Right lobe of liver (tissue), 6 donors: ENCODE measurements around the gene TBC1D19. TPM values are rescaled to one million over a fixed set of nuclear protein-coding genes. Genes with fewer than 3 reads are reported as not detected.
"Not testable (repeated sequence)": the region's sequence is repeated elsewhere in the genome, so short reads cannot be mapped to it uniquely, and the experiment has no call there.

Experiments
- ATAC-seq, 4 donors: fragments of 200-7000 bp; cut with Tn5 transposase; one replicate each; pipeline ENCODE4 v1.9.1; 2020; ENCODE audit warnings: mild to moderate bottlenecking in 4 of 4, moderate library complexity in 4 of 4
- DNase-seq, 3 donors: peaks; one replicate each; pipeline ENCODE4 v3.0.0-alpha.2; 2020
- H3K27ac ChIP-seq, 3 donors: fragments of 200-600 bp; one replicate each; pipeline ENCODE4 v1.8.0; 2022
- H3K27me3 ChIP-seq, 2 donors: fragments of 200-600 bp; one replicate each; pipeline ENCODE4 v1.8.0; 2022
- H3K36me3 ChIP-seq, 4 donors: fragments of 200-600 bp; sonication (generic) in 1 of 4; one replicate each; pipeline versions ENCODE4 v1.5.1 to v1.8.0; 2017 to 2022; ENCODE audit warnings: control low read depth in 1 of 4
- H3K4me1 ChIP-seq, 4 donors: fragments of 200-600 bp; sonication (generic) in 1 of 4; one replicate each; pipeline versions ENCODE4 v1.5.1 to v1.8.0; 2017 to 2022; ENCODE audit warnings: control low read depth in 1 of 4
- H3K4me3 ChIP-seq, 3 donors: fragments of 200-600 bp; one replicate each; pipeline ENCODE4 v1.8.0; 2022
- H3K9me3 ChIP-seq, 4 donors: fragments of 200-600 bp; sonication (generic) in 1 of 4; one replicate each; pipeline versions ENCODE4 v1.5.1 to v1.8.0; 2017 to 2022; ENCODE audit warnings: control low read depth in 1 of 4
- CTCF ChIP-seq, 4 donors: fragments of 200-600 bp in 3 of 4; fragments of 450-650 bp in 1 of 4; IDR thresholded peaks; one replicate each; pipeline versions ENCODE4 v1.5.1 to v1.8.0; 2016 to 2022; ENCODE audit warnings: antibody characterized with exemption in 4 of 4, mild to moderate bottlenecking in 2 of 4
- POLR2A ChIP-seq: fragments of 450-650 bp; IDR thresholded peaks from one replicate; pipeline ENCODE4 v1.6.1; 2017; ENCODE audit warnings: antibody characterized with exemption, mild to moderate bottlenecking
- WGBS: methylation state at CpG from one replicate; pipeline ENCODE4 v1.1.6; 2018; ENCODE audit warnings: low coverage, low lambda C conversion rate; ENCODE audit not compliant: insufficient coverage; ENCODE audit errors: missing lambda C conversion rate; 5-methylcytosine and 5-hydroxymethylcytosine counted together
- intact Hi-C, 2 donors: fragments of 100-400 bp; cut with DNase I; formaldehyde crosslinking; loops; one replicate each; pipeline versions ENCODE4 v1.11.2 to v1.14.1; 2022
- total RNA-seq, 6 experiments: library from RNA; depleted of rRNA in 2 of 6; stranded (reverse); fragments of >200 nt in 2 of 6; fragmentation: NEBNext Ultra II Directional in 3 of 6; extraction: Animal tissue kit (Norgen Biotek cat#: 25700) in 3 of 6; gene quantifications; one replicate each; pipeline versions ENCODE4 v1.1.0 to v1.2.4, GENCODE V29; 2016 to 2023
- donor health status: DM: no; HTN: yes; CAD: no.
- donor health status: DM: no; HTN: no; CAD: no.
- donor health status: DM: no; HTN: no; CAD: no.
- donor health status: DM: no; HTN: yes; CAD: no.
- donor health status: DM: no; HTN: yes; CAD: no.

The TBC1D19 gene
- total RNA-seq, 6 experiments from 2014 or later: 1.8 to 5.3 (median 2.4) TPM

GRCh38 chr4:26583538-26583864, 383 bp upstream of the TBC1D19 start:
- DNase-seq (no peak), ATAC-seq (peak; percentile 63 to 73 (median 69))
- H3K27me3 ChIP-seq: no peaks in the 10 kb centered on the region
- H3K9me3 ChIP-seq: no peaks in the 10 kb centered on the region
- peaks cover 0 to 9% (median 0%) of the 10 kb centered on the region in 4 donors for H3K4me1 ChIP-seq
- H3K27ac ChIP-seq: peak overlapping the region in 1 of 3 donors; percentile 43
- 1% methylated on average over 11 of the region's 11 CpGs for WGBS
- intact Hi-C loops: no loop called here
- peak overlapping the region; percentile 71 to 94 (median 77) for H3K4me3 ChIP-seq
- no peaks in the 10 kb centered on the region for H3K36me3 ChIP-seq
- TF ChIP-seq CTCF (IDR thresholded peaks at IDR 0.05) (no peak), POLR2A (no peak)

GRCh38 chr4:26584725-26585124, 841 bp downstream of the TBC1D19 start:
- 28% methylated on average over 4 of the region's 4 CpGs for WGBS
- Histone ChIP-seq H3K36me3 (no peaks in the 10 kb centered on the region), H3K4me3 (peak overlapping the region; percentile 71 to 94 (median 77)), H3K27ac (no peak overlapping the region), H3K4me1 (peaks cover 0 to 9% (median 0%) of the 10 kb centered on the region in 4 donors), H3K9me3 (no peaks in the 10 kb centered on the region), H3K27me3 (no peaks in the 10 kb centered on the region)
- intact Hi-C loops: no loop called here
- no peak for TF ChIP-seq POLR2A
- TF ChIP-seq CTCF (IDR thresholded peaks at IDR 0.05): no peak
- no peak for ATAC-seq
- no peak for DNase-seq

- DNase-seq (no peak), ATAC-seq (no peak)
- no peaks in the 10 kb centered on the region for H3K9me3 ChIP-seq
- H3K36me3 ChIP-seq: no peaks in the 10 kb centered on the region
- 86% methylated on average over 1 of the region's 2 CpGs for WGBS
- H3K27ac ChIP-seq: no peak overlapping the region
- TF ChIP-seq POLR2A (no peak), CTCF (IDR thresholded peaks at IDR 0.05) (no peak)
- H3K4me3 ChIP-seq: no peak overlapping the region
- no peaks in the 10 kb centered on the region for H3K27me3 ChIP-seq
- peaks cover 0 to 4% (median 0%) of the 10 kb centered on the region in 4 donors for H3K4me1 ChIP-seq
- intact Hi-C loops: no loop called here
These were observed 5.8 kb downstream of the TBC1D19 start for GRCh38 chr4:26589705-26590104.

GRCh38 chr4:26590639-26591038, 6.8 kb downstream of the TBC1D19 start:
- DNase-seq: no peak
- Histone ChIP-seq H3K4me1 (no peaks in the 10 kb centered on the region), H3K27ac (no peak overlapping the region), H3K36me3 (no peaks in the 10 kb centered on the region), H3K4me3 (no peak overlapping the region), H3K27me3 (no peaks in the 10 kb centered on the region), H3K9me3 (no peaks in the 10 kb centered on the region)
- ATAC-seq: no peak
- 85% methylated on average over 2 of the region's 2 CpGs for WGBS
- no peak for TF ChIP-seq POLR2A
- intact Hi-C loops: no loop called here

- H3K36me3 ChIP-seq, ATAC-seq, H3K9me3 ChIP-seq, H3K4me1 ChIP-seq, DNase-seq, H3K27me3 ChIP-seq, H3K4me3 ChIP-seq, intact Hi-C loops, H3K27ac ChIP-seq: not testable (repeated sequence)
- WGBS: 72% methylated on average over 3 of the region's 3 CpGs
These were observed 9.7 kb downstream of the TBC1D19 start for GRCh38 chr4:26593557-26593956.

- WGBS: 96% methylated on average over 5 of the region's 5 CpGs
- no peak overlapping the region for H3K27ac ChIP-seq
- H3K27me3 ChIP-seq: no peaks in the 10 kb centered on the region
- intact Hi-C loops: no loop called here
- TF ChIP-seq POLR2A (no peak), CTCF (IDR thresholded peaks at IDR 0.05) (no peak)
- no peaks in the 10 kb centered on the region for H3K4me1 ChIP-seq
- H3K36me3 ChIP-seq: no peaks in the 10 kb centered on the region
- H3K4me3 ChIP-seq: no peak overlapping the region
- DNase-seq (no peak), ATAC-seq (no peak)
- no peaks in the 10 kb centered on the region for H3K9me3 ChIP-seq
These were observed 10.5 kb downstream of the TBC1D19 start for GRCh38 chr4:26594371-26594770.
